Dedifferentiated amniotic fluid mesenchymal stem cell (primary cell): ENCODE data around the gene ACMSD.
A peak's percentile ranks its signal among the peaks of the same experiment; 100 is the strongest.
"Not testable (repeated sequence)": the region's sequence is repeated elsewhere in the genome, so short reads cannot be mapped to it uniquely, and the experiment has no call there.

Experiments used
- DNase-seq: peaks from one replicate; pipeline ENCODE4 v3.0.0-alpha.2; 2016; ENCODE audit errors: extremely low spot score

Gene ACMSD

DNA sequence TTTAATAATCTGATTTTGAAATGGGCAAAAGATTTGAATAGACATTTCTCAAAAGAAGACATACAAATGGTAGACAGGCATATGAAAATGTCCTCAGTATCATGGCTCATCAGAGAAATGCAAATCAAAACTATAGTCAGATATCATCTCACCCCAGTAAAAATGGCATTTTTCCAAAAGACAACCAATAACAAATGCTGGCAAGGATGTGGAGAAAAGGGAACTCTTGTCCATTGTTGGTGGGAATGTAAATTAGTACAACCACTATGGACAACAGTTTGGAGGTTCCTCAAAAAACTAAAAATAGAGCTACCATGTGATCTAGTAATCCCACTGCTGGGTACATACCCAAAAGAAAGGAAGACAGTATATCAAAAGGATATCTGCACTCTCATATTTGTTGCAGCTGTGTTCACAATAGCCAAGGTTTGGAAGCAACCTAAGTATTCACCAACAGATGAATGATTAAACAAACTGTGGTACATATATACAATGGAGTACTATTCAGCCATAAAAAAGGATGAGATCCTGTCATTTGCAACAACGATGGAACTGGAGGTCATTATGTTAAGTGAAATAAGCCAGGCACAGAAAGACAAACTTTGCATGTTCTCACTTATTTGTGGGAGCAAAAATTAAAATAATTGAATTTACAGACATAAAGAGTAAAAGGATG is 69.2 kb downstream of the ACMSD start:
- DNase-seq, result not testable (repeated sequence)

- DNase-seq, result no peak
These were observed 72.5 kb downstream of the ACMSD start for GRCh38 chr2:134910763-134911399.

DNA sequence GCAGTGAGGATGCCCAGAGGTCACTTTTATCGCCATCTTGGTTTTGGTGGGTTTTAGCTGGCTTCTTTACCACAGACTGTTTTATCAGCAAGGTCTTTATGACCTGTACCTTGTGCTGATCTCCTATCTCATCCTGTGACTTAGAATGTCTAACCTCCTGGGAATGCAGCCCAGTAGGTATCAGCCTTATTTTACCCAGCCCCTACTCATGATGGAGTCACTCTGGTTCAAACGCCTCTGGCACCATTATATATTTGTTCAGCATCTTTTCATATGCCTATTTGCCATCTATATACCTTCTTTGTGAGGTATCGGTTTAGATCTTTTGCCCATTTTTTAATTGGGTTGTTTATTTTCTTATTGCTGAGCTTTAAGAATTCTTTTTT is 73.0 kb downstream of the ACMSD start:
- DNase-seq, result no peak

GRCh38 chr2:134912361-134912760 is 73.9 kb downstream of the ACMSD start:
- DNase-seq, result no peak

GRCh38 chr2:134917360-134917865 is 79.0 kb downstream of the ACMSD start:
- DNase-seq, result no peak

GRCh38 chr2:134917888-134918525 is 79.6 kb downstream of the ACMSD start:
- DNase-seq, result peak; percentile 93

DNA sequence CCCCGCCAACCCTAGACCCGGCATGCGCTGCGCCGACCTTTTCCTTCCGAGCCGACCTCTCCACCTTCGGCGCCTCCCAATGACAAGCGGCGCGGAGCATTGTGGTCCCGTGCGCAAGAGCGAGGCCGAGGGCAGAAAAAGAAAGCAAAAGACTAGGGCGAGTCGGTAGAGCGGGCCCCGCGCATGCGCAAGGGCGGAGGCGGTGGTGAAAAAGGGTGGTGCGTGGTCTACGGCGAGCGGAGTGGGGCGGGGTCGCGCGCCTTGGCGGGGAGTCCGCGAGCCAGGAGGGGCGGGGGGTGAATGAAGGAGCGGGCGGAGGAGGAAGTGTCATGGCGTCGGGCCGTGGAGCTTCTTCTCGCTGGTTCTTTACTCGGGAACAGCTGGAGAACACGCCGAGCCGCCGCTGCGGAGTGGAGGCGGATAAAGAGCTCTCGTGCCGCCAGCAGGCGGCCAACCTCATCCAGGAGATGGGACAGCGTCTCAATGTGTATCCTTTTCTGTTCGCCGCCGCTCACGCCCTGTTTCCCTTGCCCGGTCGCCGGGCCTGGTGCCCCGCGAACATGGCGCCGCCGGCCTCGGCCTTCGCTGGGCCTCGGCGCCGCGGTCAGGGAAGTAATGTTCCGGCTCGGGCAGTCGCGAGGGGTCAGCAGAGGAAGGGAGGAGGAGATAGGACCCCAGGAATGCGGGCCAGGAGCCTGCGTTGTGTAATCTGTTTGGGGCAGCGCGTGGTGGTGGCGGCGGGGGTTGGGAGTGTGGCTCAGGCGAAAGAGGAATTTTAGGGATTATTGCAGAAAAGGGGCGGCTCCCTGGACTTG is 80.3 kb downstream of the ACMSD start, which contains the start of gene CCNT2:
Gene CCNT2, plus strand, starts transcription at position 297 of the 815 bp plus-strand sequence. Its CDS starts 33 bp downstream, at position 330.
- DNase-seq, result peak; percentile 99

- no peak for DNase-seq
These were observed 81.2 kb downstream of the ACMSD start for GRCh38 chr2:134919341-134920210.

- no peak for DNase-seq
These were observed 86.5 kb downstream of the ACMSD start for GRCh38 chr2:134924912-134925311.

GRCh38 chr2:134926231-134926931 is 88.0 kb downstream of the ACMSD start:
- no peak for DNase-seq

- DNase-seq, result no peak
These were observed 88.8 kb downstream of the ACMSD start for GRCh38 chr2:134927195-134927594.

DNA sequence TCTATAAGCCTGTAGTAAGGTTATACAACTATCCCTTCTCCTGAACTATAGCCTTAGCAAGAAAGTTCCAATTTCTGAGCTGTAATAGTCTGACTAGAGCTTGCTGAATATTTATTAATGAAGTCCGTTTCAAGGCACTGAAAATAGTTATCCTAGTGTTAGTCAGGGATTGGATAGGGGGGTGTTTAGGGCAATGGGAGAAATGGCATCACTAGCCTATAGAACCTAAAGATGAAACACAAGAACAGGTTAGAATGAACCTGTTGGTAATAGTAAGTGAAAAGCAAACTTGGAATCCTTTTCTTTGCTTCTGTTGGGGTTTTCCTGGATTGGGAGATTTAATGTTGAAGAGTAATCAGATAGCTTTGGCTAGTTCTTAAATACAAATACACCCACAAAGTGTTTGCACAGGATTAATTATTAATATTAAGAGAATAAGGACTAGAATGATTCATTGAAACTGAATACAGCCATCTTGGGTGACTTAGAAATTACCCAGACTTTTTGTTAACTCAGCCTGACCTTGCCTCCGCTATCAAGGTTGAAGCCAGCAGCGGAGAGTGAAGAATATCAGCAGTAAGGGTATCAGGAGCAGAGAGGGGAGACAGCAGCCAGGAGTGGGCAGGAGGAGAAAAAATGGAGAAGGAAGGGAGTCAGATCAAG is 94.6 kb downstream of the ACMSD start:
- no peak for DNase-seq

DNA sequence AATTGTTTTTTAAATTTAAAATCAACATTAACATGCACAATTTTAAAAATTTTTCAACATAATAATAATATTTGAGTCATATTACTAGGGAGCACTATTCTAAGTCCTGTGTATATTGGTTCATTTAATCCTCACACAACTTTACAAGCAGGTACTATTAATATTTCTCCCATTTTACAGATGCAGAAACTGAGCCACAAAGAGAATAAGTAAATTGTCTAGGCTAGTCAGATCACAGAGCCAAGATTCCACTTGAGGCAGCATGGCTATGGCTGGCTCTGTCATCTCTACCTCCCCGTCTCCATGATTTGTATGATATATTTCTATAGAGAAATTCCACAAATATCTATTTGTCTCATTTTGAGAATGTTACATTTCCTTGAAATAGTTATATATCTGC is 95.3 kb downstream of the ACMSD start:
- DNase-seq, result no peak

DNA sequence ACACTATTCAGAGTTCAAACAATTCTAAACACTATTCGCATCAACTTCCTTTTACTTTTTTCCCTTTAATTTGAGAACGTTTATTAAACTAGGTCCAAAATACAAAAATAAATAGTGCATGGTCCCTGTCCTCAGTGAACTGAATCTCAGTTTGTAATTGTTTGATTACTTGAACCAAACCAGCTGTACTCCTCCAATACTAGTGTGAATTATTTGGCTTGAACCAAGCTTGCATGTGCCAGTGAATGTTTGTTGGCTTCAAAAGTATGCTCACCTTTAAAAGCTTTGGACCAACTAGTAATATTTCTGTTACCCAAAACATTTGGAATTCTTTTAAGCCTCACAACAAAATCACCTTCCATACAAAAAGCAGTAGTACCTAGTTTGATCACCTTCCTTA is 95.7 kb downstream of the ACMSD start:
- DNase-seq, result no peak

DNA sequence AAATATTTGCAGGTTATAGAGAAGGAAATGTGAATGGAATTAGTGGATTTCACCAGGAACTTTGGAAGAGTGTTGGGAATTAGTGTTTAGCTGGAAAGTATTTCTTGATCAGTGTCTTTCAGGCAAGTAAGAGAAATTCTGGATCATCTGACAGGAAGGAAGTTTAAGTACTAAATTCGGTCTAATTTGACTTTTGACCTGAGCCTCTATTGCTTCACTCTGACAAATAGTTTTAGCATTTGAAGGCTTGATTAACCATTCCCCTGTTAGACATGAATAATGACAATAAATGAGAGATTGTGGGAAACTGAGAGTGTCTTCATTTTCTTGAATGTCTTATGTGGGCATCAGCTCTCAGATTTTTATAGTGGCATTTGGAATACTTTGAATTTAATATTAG is 96.2 kb downstream of the ACMSD start:
- DNase-seq, result no peak

GRCh38 chr2:134936691-134937090 is 98.3 kb downstream of the ACMSD start:
- no peak for DNase-seq

- no peak for DNase-seq
These were observed 105.1 kb downstream of the ACMSD start for GRCh38 chr2:134943540-134943939.

DNA sequence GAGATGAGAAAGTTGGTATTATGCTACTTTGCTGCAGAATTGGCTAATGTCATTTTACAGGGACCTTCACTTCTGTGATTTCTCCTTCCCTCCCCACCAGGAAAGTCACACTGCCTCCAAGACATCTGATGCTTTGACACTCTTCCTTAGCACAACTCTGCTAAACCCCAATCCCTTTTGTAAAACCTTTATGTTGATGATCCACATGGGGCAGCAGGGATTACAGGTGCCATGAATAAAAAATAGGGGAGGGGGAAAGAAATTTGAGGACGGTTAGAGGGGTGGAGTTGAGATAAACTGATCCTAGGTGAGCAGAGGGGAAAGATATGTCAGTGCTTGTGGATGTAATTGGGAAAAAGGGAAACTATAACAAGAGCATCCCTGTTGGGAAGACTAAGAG is 106.6 kb downstream of the ACMSD start:
- no peak for DNase-seq

GRCh38 chr2:134946073-134946472 is 107.7 kb downstream of the ACMSD start:
- no peak for DNase-seq
